SHP77 treated with DMSO at 0.1 percent for 48 hours (cell line): ENCODE measurements around the gene NDUFAF5.

ENCODE experiments used
- DNase-seq: peaks from one replicate; lab custom pipeline; 2025; lab: John Stamatoyannopoulos, UW

The NDUFAF5 gene

GRCh38 chr20:13822459-13822858 lies 37.6 kb downstream of the NDUFAF5 start:
- no peak for DNase-seq

- no peak for DNase-seq
These were observed 39.6 kb downstream of the NDUFAF5 start for GRCh38 chr20:13824459-13824858.

DNA sequence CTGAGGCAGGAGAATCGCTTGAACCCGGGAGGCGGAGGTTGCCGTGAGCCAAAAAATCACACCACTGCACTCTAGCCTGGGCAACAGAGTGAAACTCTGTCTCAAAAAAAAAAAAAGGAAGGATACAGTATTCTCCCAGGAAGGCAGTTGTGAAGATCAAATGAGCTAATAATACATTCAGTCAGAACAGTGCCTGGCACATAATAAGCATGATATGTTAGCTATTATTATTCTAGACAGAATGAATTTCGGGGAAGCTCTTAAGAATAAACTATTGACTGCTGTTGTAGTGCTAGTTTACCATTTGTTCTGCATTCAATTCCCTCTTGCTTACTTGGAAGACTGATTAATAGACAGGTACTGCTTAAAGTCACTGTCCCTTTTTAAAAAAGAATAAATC lies 40.6 kb downstream of the NDUFAF5 start:
- no peak for DNase-seq

GRCh38 chr20:13831476-13831875 lies 46.6 kb downstream of the NDUFAF5 start:
- DNase-seq: no peak

- no peak for DNase-seq
These were observed 53.8 kb downstream of the NDUFAF5 start for GRCh38 chr20:13838664-13839063.

DNA sequence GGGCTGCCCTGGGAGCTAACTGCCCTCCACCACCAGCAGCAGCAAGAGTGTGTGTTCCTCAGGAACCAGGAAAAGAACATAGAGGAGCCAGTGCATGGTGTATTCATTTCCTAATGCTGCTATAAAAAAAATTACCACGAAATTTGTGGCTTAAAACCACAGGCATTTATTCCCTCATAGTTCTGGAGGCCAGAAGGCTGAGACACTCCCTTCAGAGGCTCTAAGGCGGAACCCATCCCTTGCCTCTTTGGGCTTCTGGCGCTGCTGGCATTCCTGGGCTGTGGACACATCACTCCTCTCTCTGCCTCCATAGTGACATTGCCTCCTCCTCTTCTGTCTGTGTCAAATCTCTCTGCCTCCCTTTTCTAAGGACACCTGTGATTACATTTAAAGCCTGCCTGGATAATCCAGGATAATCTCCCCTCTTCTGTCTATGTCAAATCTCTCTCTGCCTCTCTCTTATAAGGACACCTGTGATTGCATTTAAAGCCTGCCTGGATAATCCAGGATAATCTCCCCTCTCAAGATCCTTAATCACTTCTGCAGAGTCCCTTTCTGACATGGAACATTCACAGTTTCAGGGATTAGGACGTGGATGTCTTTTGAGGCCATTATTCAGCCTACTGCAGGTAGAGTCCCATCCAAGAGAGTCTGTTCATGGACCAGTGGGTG lies 54.7 kb downstream of the NDUFAF5 start:
- no peak for DNase-seq

GRCh38 chr20:13840093-13840465 lies 55.3 kb downstream of the NDUFAF5 start:
- no peak for DNase-seq

- no peak for DNase-seq
These were observed 56.4 kb downstream of the NDUFAF5 start for GRCh38 chr20:13841206-13841605.

GRCh38 chr20:13844296-13844695 lies 59.5 kb downstream of the NDUFAF5 start:
- DNase-seq: no peak

DNA sequence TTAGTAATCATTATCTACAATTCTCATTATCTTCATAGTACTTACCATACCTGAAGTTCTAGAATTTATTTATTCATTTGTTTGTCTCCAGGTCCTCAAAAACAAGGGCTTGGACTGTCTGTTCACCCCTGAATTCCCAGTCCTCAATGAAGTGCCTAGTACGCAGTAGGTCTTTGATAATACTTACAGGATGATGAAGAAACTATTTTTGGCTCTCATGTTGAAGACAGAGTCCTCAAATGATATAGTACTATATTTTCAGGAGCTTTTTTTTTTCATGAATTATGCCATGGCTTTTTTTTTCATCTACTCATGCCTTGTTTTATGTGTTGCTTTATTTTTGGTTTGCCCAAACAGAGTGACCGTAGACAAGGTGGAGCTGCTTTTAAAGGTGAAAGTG lies 66.5 kb downstream of the NDUFAF5 start:
- DNase-seq: no peak

GRCh38 chr20:13852306-13852705 lies 67.5 kb downstream of the NDUFAF5 start:
- no peak for DNase-seq

GRCh38 chr20:13855613-13856012 lies 70.8 kb downstream of the NDUFAF5 start:
- no peak for DNase-seq

GRCh38 chr20:13856354-13856753 lies 71.5 kb downstream of the NDUFAF5 start:
- no peak for DNase-seq

GRCh38 chr20:13857304-13857703 lies 72.5 kb downstream of the NDUFAF5 start:
- no peak for DNase-seq

DNA sequence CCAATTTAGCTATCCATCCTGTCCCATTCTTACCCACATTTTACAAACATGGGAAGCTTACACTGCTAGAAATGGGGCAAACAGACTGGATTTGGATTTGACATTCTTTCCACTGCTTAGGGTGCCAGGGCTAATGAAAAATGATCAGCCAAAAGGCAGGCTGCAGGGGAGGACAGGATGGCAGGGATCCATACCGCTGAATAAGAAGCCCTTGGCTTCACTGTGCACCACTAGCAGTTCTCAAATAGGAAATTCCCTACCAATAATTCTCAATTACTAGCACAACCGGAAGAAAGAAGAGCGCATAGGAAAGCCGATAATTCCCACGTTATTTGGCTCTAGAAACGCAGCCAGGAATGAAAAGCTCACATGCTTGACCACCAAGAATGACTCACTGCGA lies 73.1 kb downstream of the NDUFAF5 start:
- DNase-seq: no peak

DNA sequence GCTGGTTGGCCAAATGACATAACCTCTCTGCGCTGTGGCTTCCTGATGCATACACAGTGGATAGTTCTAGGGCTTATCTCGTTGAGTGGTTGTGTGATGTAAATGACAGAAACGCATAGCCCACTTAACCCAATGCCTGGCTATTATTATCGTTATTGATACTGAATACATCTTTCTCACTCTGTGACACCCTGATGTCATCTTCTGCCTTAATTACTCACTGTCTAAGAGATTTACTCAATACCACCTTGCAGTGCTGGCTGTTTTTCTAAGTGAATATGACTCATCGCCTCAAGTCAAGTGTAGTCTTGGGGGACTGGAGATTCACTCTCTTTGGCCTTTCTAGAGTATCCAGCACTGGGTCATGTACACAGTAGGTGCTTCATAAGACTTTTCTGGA lies 73.6 kb downstream of the NDUFAF5 start:
- DNase-seq: no peak

DNA sequence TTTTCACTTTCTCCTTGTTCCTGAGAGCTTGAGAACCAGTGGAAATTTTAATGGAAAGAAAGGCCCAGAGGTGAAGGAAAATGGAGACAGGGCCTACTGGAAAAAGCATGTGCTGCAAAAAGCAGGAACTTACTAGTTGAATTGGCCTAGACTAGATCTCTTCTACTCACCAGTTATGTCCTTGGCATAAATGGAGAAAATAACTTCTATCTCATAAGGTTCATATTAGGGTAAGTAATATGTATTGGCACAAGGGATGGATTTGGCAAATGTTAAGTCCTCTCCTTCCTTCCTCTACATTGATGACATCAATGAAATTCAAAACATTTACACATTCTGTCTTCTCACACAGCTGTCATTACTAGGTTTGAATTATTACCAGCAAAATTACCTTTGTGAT lies 74.0 kb downstream of the NDUFAF5 start:
- no peak for DNase-seq

DNA sequence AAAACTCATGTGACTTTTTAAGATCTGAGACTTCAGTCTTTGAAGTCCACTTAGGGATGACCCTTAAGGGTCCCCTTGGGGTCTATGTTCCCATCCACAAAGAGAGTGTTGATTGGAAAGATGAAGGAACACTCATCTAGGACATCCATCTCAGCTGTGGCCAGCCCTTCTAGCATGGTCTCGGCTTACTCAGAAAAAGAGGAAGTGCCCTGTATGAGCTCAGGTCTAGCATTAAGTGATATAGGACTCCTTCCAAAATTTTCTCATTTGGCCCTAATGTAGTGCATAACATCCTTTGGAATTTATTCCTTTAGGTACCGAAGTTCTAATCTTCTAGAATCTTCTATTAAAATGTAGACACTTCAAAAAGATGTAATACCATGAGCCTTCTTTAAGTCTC lies 77.4 kb downstream of the NDUFAF5 start:
- no peak for DNase-seq

- no peak for DNase-seq
These were observed 78.4 kb downstream of the NDUFAF5 start for GRCh38 chr20:13863244-13863643.

DNA sequence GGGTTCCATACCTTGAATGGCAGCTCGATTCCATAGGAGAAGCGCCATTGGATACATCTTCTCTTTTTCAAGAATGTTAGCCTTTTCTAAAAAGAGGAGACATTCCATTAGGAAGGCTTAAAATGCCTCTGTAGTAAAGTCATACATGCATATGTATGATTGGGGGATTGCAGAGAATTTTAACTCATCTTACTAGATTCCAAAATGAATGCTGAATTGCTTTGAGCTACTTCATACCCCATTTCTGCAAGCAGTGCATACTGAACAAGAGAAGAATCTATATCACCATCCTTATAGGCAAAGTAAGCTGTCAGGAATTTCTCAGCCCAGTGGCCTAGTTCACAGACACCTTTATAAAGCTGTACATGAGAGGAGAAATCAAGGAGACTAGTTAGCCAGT lies 80.3 kb downstream of the NDUFAF5 start:
- DNase-seq: no peak

GRCh38 chr20:13865791-13866351 lies 81.0 kb downstream of the NDUFAF5 start:
- no peak for DNase-seq

- no peak for DNase-seq
These were observed 83.5 kb downstream of the NDUFAF5 start for GRCh38 chr20:13868331-13868730.

DNA sequence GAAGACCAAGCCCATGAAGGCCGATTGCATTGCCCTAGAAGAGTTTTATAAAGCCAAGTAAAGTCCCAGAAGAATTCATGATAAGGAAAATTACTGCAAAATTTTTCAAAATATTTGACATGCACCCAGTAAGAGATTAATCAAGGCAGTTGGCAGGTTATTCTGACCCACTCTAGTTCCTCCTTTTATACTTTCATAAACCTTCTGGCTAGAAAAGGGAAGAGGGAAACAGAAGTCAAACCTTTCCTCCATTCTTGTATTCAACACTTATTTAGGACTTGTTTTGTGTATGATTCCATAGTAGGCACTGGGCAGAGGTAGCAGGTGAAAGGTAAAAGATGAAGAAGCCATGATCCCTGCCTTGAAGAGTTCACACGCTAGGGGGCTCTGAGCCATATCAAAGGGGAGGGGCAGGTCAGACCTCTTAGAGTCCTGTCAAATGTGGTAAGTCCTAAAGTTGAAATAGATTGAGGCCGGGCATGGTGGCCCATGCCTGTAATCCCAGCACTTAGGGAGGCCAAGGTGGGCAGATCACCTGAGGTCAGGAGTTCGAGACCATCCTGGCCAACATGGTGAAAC lies 85.4 kb downstream of the NDUFAF5 start:
- no peak for DNase-seq
